K562 (cell line): ENCODE results near the gene TERC. TPM values are rescaled to one million over a fixed set of nuclear protein-coding genes. Genes with fewer than 3 reads are reported as not detected.
A peak's percentile ranks its signal among the peaks of the same experiment; 100 is the strongest.

Source experiments
- BRF1 ChIP-seq: IDR thresholded peaks from 3 replicates; pipeline ENCODE4 v1.6.1; 2011; ENCODE audit warnings: borderline replicate concordance, mild to moderate bottlenecking; ENCODE audit not compliant: insufficient read length; ENCODE audit errors: extremely low read depth
- ETS1 ChIP-seq: conservative IDR thresholded peaks from 2 replicates; pipeline ENCODE4 v1.6.1; 2011; ENCODE audit warnings: low read depth, mild to moderate bottlenecking, low read length; ENCODE audit not compliant: control insufficient read depth
- MYC ChIP-seq, 2 experiments: fragments of 250-450 bp in 1 of 2; sonication (Bioruptor Pico) in 1 of 2; IDR thresholded peaks; 2 replicates each; pipeline versions ENCODE4 v1.5.1 to v1.6.1; 2012 to 2021; ENCODE audit warnings: low read depth in 2 of 2, borderline replicate concordance in 1 of 2, improper control_type of control experiment in 1 of 2, low read length in 1 of 2, mild to moderate bottlenecking in 1 of 2, moderate library complexity in 1 of 2
- NELFE ChIP-seq: IDR thresholded peaks from 2 replicates; pipeline ENCODE4 v1.6.1; 2011; ENCODE audit warnings: mild to moderate bottlenecking; ENCODE audit not compliant: insufficient read depth, insufficient read length
- PREB ChIP-seq: sonication (generic); formaldehyde crosslinking; IDR thresholded peaks from 2 replicates; pipeline ENCODE4 v1.8.1; 2023; ENCODE audit warnings: mild to moderate bottlenecking, missing genetic modification reagents
- RBBP5 ChIP-seq: fragments of 200-600 bp; sonication (generic); IDR thresholded peaks from 2 replicates; pipeline ENCODE4 v1.6.1; 2012; ENCODE audit warnings: borderline replicate concordance, mild to moderate bottlenecking, low read length, control low read depth, inconsistent platforms; ENCODE audit not compliant: insufficient read depth, poor library complexity, severe bottlenecking
- ZBTB9 ChIP-seq: fragments of 450-650 bp; formaldehyde crosslinking; IDR thresholded peaks from 2 replicates; pipeline ENCODE4 v1.4.0; 2020; ENCODE audit warnings: mild to moderate bottlenecking, moderate library complexity
- ZFP91 ChIP-seq: sonication (generic); formaldehyde crosslinking; IDR thresholded peaks from 2 replicates; pipeline ENCODE4 v1.8.0; 2022; ENCODE audit warnings: mild to moderate bottlenecking, missing genetic modification reagents
- ZNF224 ChIP-seq: sonication (generic); formaldehyde crosslinking; IDR thresholded peaks from 2 replicates; pipeline ENCODE4 v1.8.0; 2022; ENCODE audit warnings: mild to moderate bottlenecking, missing genetic modification reagents
- ZNF239 ChIP-seq: fragments of 250-450 bp; sonication (Bioruptor Pico); IDR thresholded peaks from 2 replicates; pipeline ENCODE4 v1.4.0; 2020; ENCODE audit warnings: mild to moderate bottlenecking
- ZNF407 ChIP-seq: fragments of 450-650 bp; IDR thresholded peaks from 2 replicates; pipeline ENCODE4 v1.6.1; 2016; ENCODE audit warnings: low read depth
- polyA plus RNA-seq, 8 experiments: library from polyadenylated mRNA; depleted of rRNA in 4 of 8; stranded (reverse) in 5 of 8; unstranded in 3 of 8; fragments of >200 nt; fragmentation: Nextera tagmentation in 2 of 8; fragmentation: Illumina TruSeq in 1 of 8; extraction: Ambion mirVana in 2 of 8; extraction: Trizol in 1 of 8; gene quantifications; 2 replicates each; pipeline versions ENCODE4 v1.2.1 to v1.2.3, GENCODE V29; 2011 to 2014; ENCODE audit warnings: inconsistent platforms in 1 of 8, missing spikeins in 1 of 8
- total RNA-seq, 7 experiments: library from RNA; depleted of rRNA in 6 of 7; stranded (reverse); fragments of >200 nt in 6 of 7; fragmentation: Illumina TruSeq in 2 of 7; extraction: Trizol in 2 of 7; gene quantifications; 2 replicates each; pipeline versions ENCODE4 v1.2.1 to v1.2.3, GENCODE V29; 2011 to 2021; ENCODE audit warnings: low replicate concordance in 1 of 7

Gene TERC
- total and polyA plus RNA-seq, 9 of the 15 experiments (the other 6 are each of a cell fraction or from before 2014, with no cell fraction given) = 0.77 to 234 (median 27.9) TPM; not detected in 3

- TF ChIP-seq MYC (IDR thresholded peaks at IDR 0.05; ENCODE audit: low read depth, low read length) (peak; percentile 54; the same call in 1 of the 2 replicates), MYC (CRISPR knock-in tag; IDR thresholded peaks at IDR 0.05; ENCODE audit: borderline replicate concordance, low read depth) (peak; percentile 39; the same call in 1 of the 2 replicates), ZFP91 (CRISPR knock-in tag) (no peak), ETS1 (peak; percentile 63; the same call in 1 of the 2 replicates), BRF1 (no peak), NELFE (peak; percentile 48), ZNF224 (CRISPR knock-in tag) (no peak), RBBP5 (peak; percentile 60), ZBTB9 (CRISPR knock-in tag) (no peak), ZNF239 (no peak), ZNF407 (no peak), PREB (CRISPR knock-in tag) (no peak; the same call in 1 of the 2 replicates)
These were observed at the start of gene TERC (continued) for GRCh38 chr3:169764882-169765612.
